ENCODE measurements around the gene PDE1A. TPM values are rescaled to one million over a fixed set of nuclear protein-coding genes. Genes with fewer than 3 reads are reported as not detected.
A peak's percentile ranks its signal among the peaks of the same experiment; 100 is the strongest.

The PDE1A gene
- total RNA-seq, 1 donor, result 42.0 TPM

GRCh38 chr2:182426082-182426917 lies 536 bp downstream of the PDE1A start:
- Histone ChIP-seq H2AFZ (ENCODE audit: low read length) (peak overlapping the region; percentile 85), H3K36me3 (ENCODE audit: insufficient read depth, low read length) (no peaks in the 10 kb centered on the region), H3K4me3 (ENCODE audit: insufficient read depth, low read length) (peak overlapping the region; percentile 57), H3K4me2 (ENCODE audit: insufficient read depth, low read length) (peak overlapping the region; percentile 74), H3K9me3 (ENCODE audit: low read depth, low read length) (no peaks in the 10 kb centered on the region), H3K79me2 (ENCODE audit: insufficient read depth, low read length) (no peaks in the 10 kb centered on the region), H4K20me1 (ENCODE audit: insufficient read depth, low read length) (no peaks in the 10 kb centered on the region), H3K27ac (ENCODE audit: low read depth, low read length) (no peak overlapping the region), H3K4me1 (ENCODE audit: insufficient read depth, low read length) (peaks cover 4% of the 10 kb centered on the region), H3K27me3 (ENCODE audit: insufficient read depth, low read length) (no peaks in the 10 kb centered on the region)
- DNase-seq (ENCODE audit: insufficient read length, low spot score, missing footprints), result peak; percentile 22
- TF ChIP-seq, protein P1, sequence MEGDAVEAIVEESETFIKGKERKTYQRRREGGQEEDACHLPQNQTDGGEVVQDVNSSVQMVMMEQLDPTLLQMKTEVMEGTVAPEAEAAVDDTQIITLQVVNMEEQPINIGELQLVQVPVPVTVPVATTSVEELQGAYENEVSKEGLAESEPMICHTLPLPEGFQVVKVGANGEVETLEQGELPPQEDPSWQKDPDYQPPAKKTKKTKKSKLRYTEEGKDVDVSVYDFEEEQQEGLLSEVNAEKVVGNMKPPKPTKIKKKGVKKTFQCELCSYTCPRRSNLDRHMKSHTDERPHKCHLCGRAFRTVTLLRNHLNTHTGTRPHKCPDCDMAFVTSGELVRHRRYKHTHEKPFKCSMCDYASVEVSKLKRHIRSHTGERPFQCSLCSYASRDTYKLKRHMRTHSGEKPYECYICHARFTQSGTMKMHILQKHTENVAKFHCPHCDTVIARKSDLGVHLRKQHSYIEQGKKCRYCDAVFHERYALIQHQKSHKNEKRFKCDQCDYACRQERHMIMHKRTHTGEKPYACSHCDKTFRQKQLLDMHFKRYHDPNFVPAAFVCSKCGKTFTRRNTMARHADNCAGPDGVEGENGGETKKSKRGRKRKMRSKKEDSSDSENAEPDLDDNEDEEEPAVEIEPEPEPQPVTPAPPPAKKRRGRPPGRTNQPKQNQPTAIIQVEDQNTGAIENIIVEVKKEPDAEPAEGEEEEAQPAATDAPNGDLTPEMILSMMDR (IDR thresholded peaks at IDR 0.05; ENCODE audit: extremely low read depth, low read depth, low read length), result no peak

- Histone ChIP-seq H3K9me3 (ENCODE audit: low read depth, low read length) (no peaks in the 10 kb centered on the region), H3K27ac (ENCODE audit: low read depth, low read length) (no peak overlapping the region), H3K79me2 (ENCODE audit: insufficient read depth, low read length) (no peaks in the 10 kb centered on the region), H3K4me1 (ENCODE audit: insufficient read depth, low read length) (peaks cover 4% of the 10 kb centered on the region), H2AFZ (ENCODE audit: low read length) (no peak overlapping the region), H3K36me3 (ENCODE audit: insufficient read depth, low read length) (no peaks in the 10 kb centered on the region), H3K4me3 (ENCODE audit: insufficient read depth, low read length) (no peak overlapping the region), H3K27me3 (ENCODE audit: insufficient read depth, low read length) (no peaks in the 10 kb centered on the region), H3K4me2 (ENCODE audit: insufficient read depth, low read length) (no peak overlapping the region), H4K20me1 (ENCODE audit: insufficient read depth, low read length) (no peaks in the 10 kb centered on the region)
- no peak for DNase-seq (ENCODE audit: insufficient read length, low spot score, missing footprints)
- TF ChIP-seq, protein P1 (IDR thresholded peaks at IDR 0.05; ENCODE audit: extremely low read depth, low read depth, low read length), result no peak
These were observed 4.0 kb downstream of the PDE1A start for GRCh38 chr2:182422864-182423263.

- H3K79me2 ChIP-seq (ENCODE audit: insufficient read depth, low read length), result no peaks in the 10 kb centered on the region
- no peaks in the 10 kb centered on the region for H3K9me3 ChIP-seq (ENCODE audit: low read depth, low read length)
- no peak overlapping the region for H2AFZ ChIP-seq (ENCODE audit: low read length)
- H3K27ac ChIP-seq (ENCODE audit: low read depth, low read length), result no peak overlapping the region
- no peak for DNase-seq (ENCODE audit: insufficient read length, low spot score, missing footprints)
- H3K27me3 ChIP-seq (ENCODE audit: insufficient read depth, low read length), result no peaks in the 10 kb centered on the region
- H3K4me2 ChIP-seq (ENCODE audit: insufficient read depth, low read length), result peak overlapping the region; percentile 0
- TF ChIP-seq, protein P1 (IDR thresholded peaks at IDR 0.05; ENCODE audit: extremely low read depth, low read depth, low read length), result no peak
- H3K4me3 ChIP-seq (ENCODE audit: insufficient read depth, low read length), result no peak overlapping the region
- H3K36me3 ChIP-seq (ENCODE audit: insufficient read depth, low read length), result no peaks in the 10 kb centered on the region
- no peaks in the 10 kb centered on the region for H4K20me1 ChIP-seq (ENCODE audit: insufficient read depth, low read length)
- H3K4me1 ChIP-seq (ENCODE audit: insufficient read depth, low read length), result no peaks in the 10 kb centered on the region
These were observed 6.2 kb downstream of the PDE1A start for GRCh38 chr2:182420669-182421068.

DNA sequence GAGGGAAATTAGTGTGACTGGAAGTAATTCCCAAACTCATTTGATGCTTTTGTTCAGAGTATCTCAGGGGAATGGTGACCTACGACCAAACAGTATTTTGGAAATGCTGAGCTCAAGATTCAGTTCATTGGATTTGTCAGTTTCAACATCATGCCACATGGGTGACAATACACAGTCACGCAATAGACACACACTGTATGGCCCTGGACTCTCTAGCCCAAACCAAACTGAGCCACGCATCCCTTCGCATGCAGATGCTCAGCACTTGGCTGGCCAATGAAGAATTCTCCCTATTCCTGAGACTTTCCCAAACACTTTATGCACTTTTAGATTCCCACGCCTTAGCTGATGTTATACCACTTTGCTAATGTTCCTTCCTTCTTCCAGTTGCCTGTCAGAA lies 10.0 kb downstream of the PDE1A start:
- Histone ChIP-seq H3K27me3 (ENCODE audit: insufficient read depth, low read length) (no peaks in the 10 kb centered on the region), H3K9me3 (ENCODE audit: low read depth, low read length) (no peaks in the 10 kb centered on the region), H3K27ac (ENCODE audit: low read depth, low read length) (no peak overlapping the region), H3K4me2 (ENCODE audit: insufficient read depth, low read length) (no peak overlapping the region), H2AFZ (ENCODE audit: low read length) (no peak overlapping the region), H3K79me2 (ENCODE audit: insufficient read depth, low read length) (no peaks in the 10 kb centered on the region), H4K20me1 (ENCODE audit: insufficient read depth, low read length) (no peaks in the 10 kb centered on the region), H3K4me1 (ENCODE audit: insufficient read depth, low read length) (no peaks in the 10 kb centered on the region), H3K36me3 (ENCODE audit: insufficient read depth, low read length) (no peaks in the 10 kb centered on the region), H3K4me3 (ENCODE audit: insufficient read depth, low read length) (no peak overlapping the region)
- DNase-seq (ENCODE audit: insufficient read length, low spot score, missing footprints), result no peak
- TF ChIP-seq, protein P1 (IDR thresholded peaks at IDR 0.05; ENCODE audit: extremely low read depth, low read depth, low read length), result no peak

Data from osteoblast (primary cell).